Astrocyte (in vitro differentiated cells and primary cell): ENCODE data around the gene MON1B. TPM values are rescaled to one million over a fixed set of nuclear protein-coding genes. Genes with fewer than 3 reads are reported as not detected.
A peak's percentile ranks its signal among the peaks of the same experiment; 100 is the strongest.
"Not testable (repeated sequence)": the region's sequence is repeated elsewhere in the genome, so short reads cannot be mapped to it uniquely, and the experiment has no call there.

ENCODE experiments used
- DNase-seq: peaks from one replicate; pipeline ENCODE4 v3.0.0-alpha.2; 2010; ENCODE audit warnings: low read depth
- FAIRE-seq: peaks from 2 replicates; lab custom pipeline; 2011; peaks lifted over from hg19 to GRCh38; lab: Jason Lieb, UNC
- H2AFZ ChIP-seq: 2 replicates; pipeline ENCODE4 v1.6.0; 2012; ENCODE audit warnings: low read depth, low read length, inconsistent platforms
- H3K27ac ChIP-seq: 2 replicates; pipeline ENCODE4 v1.5.1; 2011; ENCODE audit warnings: low read depth, low read length, inconsistent platforms
- H3K27me3 ChIP-seq: 2 replicates; pipeline ENCODE4 v1.6.0; 2011; ENCODE audit warnings: low read length, inconsistent platforms; ENCODE audit not compliant: insufficient read depth
- H3K36me3 ChIP-seq: 2 replicates; pipeline ENCODE4 v1.5.1; 2011; ENCODE audit warnings: low read length, inconsistent platforms; ENCODE audit not compliant: insufficient read depth
- H3K4me1 ChIP-seq: 2 replicates; pipeline ENCODE4 v1.5.1; 2011; ENCODE audit warnings: low read length, inconsistent platforms; ENCODE audit not compliant: insufficient read depth
- H3K4me2 ChIP-seq: 2 replicates; pipeline ENCODE4 v1.6.0; 2012; ENCODE audit warnings: low read length, inconsistent platforms
- H3K4me3 ChIP-seq: 2 replicates; pipeline ENCODE4 v1.5.1; 2011; ENCODE audit warnings: low read depth, mild to moderate bottlenecking, low read length, inconsistent platforms; ENCODE audit not compliant: insufficient read depth
- H3K79me2 ChIP-seq: 2 replicates; pipeline ENCODE4 v1.6.0; 2012; ENCODE audit warnings: mild to moderate bottlenecking, low read length, inconsistent platforms; ENCODE audit not compliant: insufficient read depth
- H3K9ac ChIP-seq: 2 replicates; pipeline ENCODE4 v1.6.0; 2012; ENCODE audit warnings: mild to moderate bottlenecking, low read length, inconsistent platforms
- H3K9me3 ChIP-seq: 2 replicates; pipeline ENCODE4 v1.5.1; 2012; ENCODE audit warnings: low read depth, mild to moderate bottlenecking, low read length, inconsistent platforms; ENCODE audit not compliant: insufficient read depth
- H4K20me1 ChIP-seq: 2 replicates; pipeline ENCODE4 v1.6.0; 2012; ENCODE audit warnings: low read length, inconsistent platforms; ENCODE audit not compliant: insufficient read depth
- H3K27ac Mint-ChIP-seq: one replicate; pipeline ENCODE4 v1.8.0; 2021; ENCODE audit warnings: mild to moderate bottlenecking, mixed read lengths; ENCODE audit not compliant: unreplicated experiment
- H3K27me3 Mint-ChIP-seq: one replicate; pipeline ENCODE4 v1.8.0; 2021; ENCODE audit warnings: low read depth, mixed read lengths; ENCODE audit not compliant: unreplicated experiment
- H3K36me3 Mint-ChIP-seq: one replicate; pipeline ENCODE4 v1.8.0; 2021; ENCODE audit warnings: low read depth, mixed read lengths; ENCODE audit not compliant: unreplicated experiment
- H3K4me1 Mint-ChIP-seq: one replicate; pipeline ENCODE4 v1.8.0; 2021; ENCODE audit warnings: low read depth, mixed read lengths; ENCODE audit not compliant: unreplicated experiment
- H3K4me3 Mint-ChIP-seq: one replicate; pipeline ENCODE4 v1.8.0; 2021; ENCODE audit warnings: mild to moderate bottlenecking, moderate library complexity, mixed read lengths; ENCODE audit not compliant: unreplicated experiment
- H3K9me3 Mint-ChIP-seq: one replicate; pipeline ENCODE4 v1.8.0; 2021; ENCODE audit warnings: mild to moderate bottlenecking, mixed read lengths; ENCODE audit not compliant: unreplicated experiment
- EZH2 ChIP-seq: IDR thresholded peaks from 2 replicates; pipeline ENCODE4 v1.6.1; 2012; ENCODE audit warnings: mild to moderate bottlenecking, low read length, inconsistent platforms; ENCODE audit not compliant: insufficient read depth
- total RNA-seq: library from RNA; stranded (reverse); gene quantifications from 2 replicates; pipeline ENCODE4 v1.2.1, GENCODE V29; 2021
- TF ChIP-seq, protein P1 (sequence below): IDR thresholded peaks from 2 replicates; pipeline ENCODE4 v1.5.1; 2011; ENCODE audit warnings: low read depth, mild to moderate bottlenecking, inconsistent platforms, low read length, moderate library complexity; ENCODE audit not compliant: insufficient read depth

The MON1B gene
- total RNA-seq, 1 donor from 2014 or later: 40.5 TPM

DNA sequence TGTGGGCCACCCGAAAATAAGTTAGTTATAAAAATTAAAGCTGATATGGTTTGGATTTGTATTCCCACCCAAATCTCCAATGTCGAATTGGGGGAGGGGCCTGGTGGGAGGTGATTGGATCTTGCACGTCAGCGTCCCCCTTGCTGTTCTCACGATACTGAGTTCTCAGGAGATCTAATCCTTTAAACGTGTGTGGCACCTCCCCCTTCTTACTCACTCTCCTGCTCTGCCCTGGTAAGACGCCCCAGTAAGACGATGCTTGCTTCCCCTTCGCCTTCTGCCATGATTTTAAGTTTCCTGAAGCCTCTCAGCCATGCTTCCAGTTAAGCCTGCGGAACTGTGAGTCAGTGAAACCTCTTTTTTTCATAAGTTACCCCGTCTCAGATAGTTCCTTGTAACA lies 43.6 kb downstream of the MON1B start:
- Histone ChIP-seq H3K27me3 (no peaks in the 10 kb centered on the region), H3K27ac (no peak overlapping the region), H2AFZ (no peak overlapping the region), H3K36me3 (no peaks in the 10 kb centered on the region), H3K4me2 (no peak overlapping the region), H3K9me3 (no peaks in the 10 kb centered on the region), H3K79me2 (no peaks in the 10 kb centered on the region), H3K4me1 (no peaks in the 10 kb centered on the region), H3K9ac (no peak overlapping the region), H4K20me1 (no peaks in the 10 kb centered on the region), H3K4me3 (no peak overlapping the region)
- no peak overlapping the region for H3K27ac Mint-ChIP-seq
- H3K27me3 Mint-ChIP-seq: no peaks in the 10 kb centered on the region
- TF ChIP-seq, protein P1, sequence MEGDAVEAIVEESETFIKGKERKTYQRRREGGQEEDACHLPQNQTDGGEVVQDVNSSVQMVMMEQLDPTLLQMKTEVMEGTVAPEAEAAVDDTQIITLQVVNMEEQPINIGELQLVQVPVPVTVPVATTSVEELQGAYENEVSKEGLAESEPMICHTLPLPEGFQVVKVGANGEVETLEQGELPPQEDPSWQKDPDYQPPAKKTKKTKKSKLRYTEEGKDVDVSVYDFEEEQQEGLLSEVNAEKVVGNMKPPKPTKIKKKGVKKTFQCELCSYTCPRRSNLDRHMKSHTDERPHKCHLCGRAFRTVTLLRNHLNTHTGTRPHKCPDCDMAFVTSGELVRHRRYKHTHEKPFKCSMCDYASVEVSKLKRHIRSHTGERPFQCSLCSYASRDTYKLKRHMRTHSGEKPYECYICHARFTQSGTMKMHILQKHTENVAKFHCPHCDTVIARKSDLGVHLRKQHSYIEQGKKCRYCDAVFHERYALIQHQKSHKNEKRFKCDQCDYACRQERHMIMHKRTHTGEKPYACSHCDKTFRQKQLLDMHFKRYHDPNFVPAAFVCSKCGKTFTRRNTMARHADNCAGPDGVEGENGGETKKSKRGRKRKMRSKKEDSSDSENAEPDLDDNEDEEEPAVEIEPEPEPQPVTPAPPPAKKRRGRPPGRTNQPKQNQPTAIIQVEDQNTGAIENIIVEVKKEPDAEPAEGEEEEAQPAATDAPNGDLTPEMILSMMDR: no peak
- no peak for TF ChIP-seq EZH2
- H3K9me3 Mint-ChIP-seq: no peaks in the 10 kb centered on the region
- H3K36me3 Mint-ChIP-seq: no peaks in the 10 kb centered on the region
- H3K4me3 Mint-ChIP-seq: no peak overlapping the region
- no peaks in the 10 kb centered on the region for H3K4me1 Mint-ChIP-seq
- DNase-seq: no peak
- no peak for FAIRE-seq

DNA sequence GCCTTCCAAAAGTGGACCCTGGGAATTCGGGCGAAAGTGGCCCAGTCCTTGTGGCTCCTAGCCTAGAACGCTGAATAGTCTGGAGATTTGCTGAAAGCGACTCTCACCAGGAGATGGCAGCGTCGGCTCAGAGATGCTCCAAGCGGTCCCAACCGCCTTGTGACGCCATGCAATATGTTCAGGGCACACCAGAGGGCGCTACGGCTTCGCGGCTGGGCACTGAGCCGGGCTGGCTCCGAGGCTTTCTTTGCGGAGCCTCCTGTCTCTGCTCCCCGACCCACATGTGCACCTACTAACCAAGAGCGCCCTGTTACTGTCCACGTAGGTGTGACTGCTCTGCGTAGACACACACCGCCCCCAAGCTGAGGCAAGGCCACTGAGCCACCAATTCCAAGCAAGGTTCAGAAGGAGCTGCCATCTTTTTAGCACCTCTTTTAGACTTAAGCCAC lies 45.1 kb downstream of the MON1B start:
- Mint-ChIP-seq H3K4me3 (no peak overlapping the region), H3K36me3 (no peaks in the 10 kb centered on the region), H3K9me3 (no peaks in the 10 kb centered on the region), H3K27me3 (no peaks in the 10 kb centered on the region), H3K4me1 (no peaks in the 10 kb centered on the region), H3K27ac (no peak overlapping the region)
- Histone ChIP-seq H3K27ac (no peak overlapping the region), H3K4me1 (no peaks in the 10 kb centered on the region), H3K4me3 (no peak overlapping the region), H4K20me1 (no peaks in the 10 kb centered on the region), H3K36me3 (no peaks in the 10 kb centered on the region), H2AFZ (peak overlapping the region; percentile 81), H3K79me2 (no peaks in the 10 kb centered on the region), H3K9me3 (no peaks in the 10 kb centered on the region), H3K4me2 (peak overlapping the region; percentile 82), H3K9ac (peak overlapping the region; percentile 19), H3K27me3 (no peaks in the 10 kb centered on the region)
- DNase-seq: peak; percentile 39
- TF ChIP-seq, protein P1: peak; percentile 100
- no peak for TF ChIP-seq EZH2
- FAIRE-seq: peak; percentile 79

DNA sequence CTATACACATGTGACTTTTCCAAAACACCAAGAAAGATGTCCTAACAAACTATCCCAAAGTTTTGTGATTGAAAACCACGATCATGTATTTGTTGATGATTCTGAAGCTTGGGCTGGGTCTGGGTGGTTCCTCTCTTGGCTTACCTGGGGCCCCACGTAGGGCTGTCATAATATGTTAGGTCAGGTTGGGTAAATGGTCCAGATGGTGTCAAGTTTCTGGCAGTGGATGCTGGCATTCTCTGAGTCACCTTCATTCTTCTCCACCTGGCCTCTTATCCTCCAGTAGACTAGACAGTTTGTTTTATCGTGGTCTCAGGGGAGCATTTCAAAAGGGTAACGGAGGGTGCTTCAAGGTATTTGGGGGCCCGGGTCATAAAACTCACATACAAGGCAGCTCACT lies 47.6 kb downstream of the MON1B start:
- Histone ChIP-seq H3K27me3 (no peaks in the 10 kb centered on the region), H3K4me1 (no peaks in the 10 kb centered on the region)

DNA sequence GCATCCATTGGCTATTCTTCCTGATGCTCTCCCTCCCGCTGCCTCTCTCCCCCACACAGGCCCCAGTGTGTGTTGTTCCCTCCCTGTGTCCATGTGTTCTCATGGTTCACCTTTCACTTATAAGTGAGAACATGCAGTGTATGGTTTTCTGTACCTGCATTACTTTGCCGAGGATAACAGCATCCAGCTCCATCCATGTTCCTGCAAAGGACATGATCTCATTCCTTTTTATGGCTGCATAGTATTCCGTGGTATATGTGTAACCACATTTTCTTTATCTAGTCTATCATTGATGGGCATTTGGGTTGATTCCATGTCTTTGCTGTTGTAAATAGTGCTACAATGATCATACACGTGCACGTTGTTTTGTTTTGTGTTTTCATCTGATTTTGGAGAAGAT lies 51.5 kb downstream of the MON1B start:
- not testable (repeated sequence) for H3K36me3 ChIP-seq, H3K4me1 Mint-ChIP-seq, H3K9ac ChIP-seq, H4K20me1 ChIP-seq, H3K27me3 Mint-ChIP-seq, H3K4me3 ChIP-seq, H3K9me3 ChIP-seq, H3K4me1 ChIP-seq, FAIRE-seq, H3K4me3 Mint-ChIP-seq, H3K27ac Mint-ChIP-seq, H3K79me2 ChIP-seq, H3K4me2 ChIP-seq, H2AFZ ChIP-seq, H3K27me3 ChIP-seq, H3K27ac ChIP-seq, H3K36me3 Mint-ChIP-seq, H3K9me3 Mint-ChIP-seq, DNase-seq

More for the DNA sequence above, 47.6 kb downstream of the MON1B start:
- Histone ChIP-seq H3K4me3 (no peak overlapping the region), H3K79me2 (no peaks in the 10 kb centered on the region), H3K36me3 (no peaks in the 10 kb centered on the region), H3K9ac (no peak overlapping the region), H4K20me1 (no peaks in the 10 kb centered on the region), H2AFZ (no peak overlapping the region), H3K9me3 (no peaks in the 10 kb centered on the region), H3K27ac (no peak overlapping the region), H3K4me2 (no peak overlapping the region)
- no peaks in the 10 kb centered on the region for H3K27me3 Mint-ChIP-seq
- H3K4me1 Mint-ChIP-seq: no peaks in the 10 kb centered on the region
- peaks cover 2% of the 10 kb centered on the region for H3K9me3 Mint-ChIP-seq
- FAIRE-seq: no peak
- TF ChIP-seq, protein P1: no peak
- TF ChIP-seq EZH2: no peak
- H3K36me3 Mint-ChIP-seq: no peaks in the 10 kb centered on the region
- no peak overlapping the region for H3K4me3 Mint-ChIP-seq
- no peak overlapping the region for H3K27ac Mint-ChIP-seq
- DNase-seq: no peak
